Fibroblast of mammary gland (primary cell): ENCODE data around the gene WNK1.
A peak's percentile ranks its signal among the peaks of the same experiment; 100 is the strongest.

ENCODE experiments used
- DNase-seq: peaks from one replicate; pipeline ENCODE4 v3.0.0-alpha.2; 2010; ENCODE audit warnings: low read depth
- H3K4me3 ChIP-seq: 2 replicates; pipeline ENCODE4 v1.5.1; 2011; ENCODE audit warnings: low read depth, mild to moderate bottlenecking, low read length, moderate library complexity; ENCODE audit not compliant: control insufficient read depth
- TF ChIP-seq, protein P1 (sequence below): conservative IDR thresholded peaks from 2 replicates; pipeline ENCODE4 v1.5.1; 2011; ENCODE audit warnings: low read depth, low read length, inconsistent platforms; ENCODE audit not compliant: control insufficient read depth, insufficient read depth

The WNK1 gene

DNA sequence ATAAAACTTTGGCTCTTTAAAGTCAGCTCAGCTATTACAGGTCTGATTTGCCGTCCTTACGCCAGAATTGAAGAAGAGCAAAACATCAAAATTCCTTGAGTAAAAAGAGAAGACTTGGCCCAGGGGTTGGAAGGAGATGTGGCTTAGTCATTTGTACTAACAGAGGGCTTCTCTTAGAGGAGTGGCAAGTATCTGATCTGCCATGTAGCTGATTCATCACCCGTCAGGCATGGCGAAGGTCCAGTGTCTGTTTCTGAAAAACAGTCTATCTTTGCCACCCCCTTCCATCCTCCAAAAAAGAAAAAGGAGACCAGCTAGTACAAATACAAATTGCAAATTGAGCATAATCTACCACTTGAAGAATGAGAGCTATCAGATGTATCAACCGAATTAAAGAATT lies 105.2 kb downstream of the WNK1 start:
- DNase-seq: peak; percentile 91
- TF ChIP-seq, protein P1, sequence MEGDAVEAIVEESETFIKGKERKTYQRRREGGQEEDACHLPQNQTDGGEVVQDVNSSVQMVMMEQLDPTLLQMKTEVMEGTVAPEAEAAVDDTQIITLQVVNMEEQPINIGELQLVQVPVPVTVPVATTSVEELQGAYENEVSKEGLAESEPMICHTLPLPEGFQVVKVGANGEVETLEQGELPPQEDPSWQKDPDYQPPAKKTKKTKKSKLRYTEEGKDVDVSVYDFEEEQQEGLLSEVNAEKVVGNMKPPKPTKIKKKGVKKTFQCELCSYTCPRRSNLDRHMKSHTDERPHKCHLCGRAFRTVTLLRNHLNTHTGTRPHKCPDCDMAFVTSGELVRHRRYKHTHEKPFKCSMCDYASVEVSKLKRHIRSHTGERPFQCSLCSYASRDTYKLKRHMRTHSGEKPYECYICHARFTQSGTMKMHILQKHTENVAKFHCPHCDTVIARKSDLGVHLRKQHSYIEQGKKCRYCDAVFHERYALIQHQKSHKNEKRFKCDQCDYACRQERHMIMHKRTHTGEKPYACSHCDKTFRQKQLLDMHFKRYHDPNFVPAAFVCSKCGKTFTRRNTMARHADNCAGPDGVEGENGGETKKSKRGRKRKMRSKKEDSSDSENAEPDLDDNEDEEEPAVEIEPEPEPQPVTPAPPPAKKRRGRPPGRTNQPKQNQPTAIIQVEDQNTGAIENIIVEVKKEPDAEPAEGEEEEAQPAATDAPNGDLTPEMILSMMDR: no peak

DNA sequence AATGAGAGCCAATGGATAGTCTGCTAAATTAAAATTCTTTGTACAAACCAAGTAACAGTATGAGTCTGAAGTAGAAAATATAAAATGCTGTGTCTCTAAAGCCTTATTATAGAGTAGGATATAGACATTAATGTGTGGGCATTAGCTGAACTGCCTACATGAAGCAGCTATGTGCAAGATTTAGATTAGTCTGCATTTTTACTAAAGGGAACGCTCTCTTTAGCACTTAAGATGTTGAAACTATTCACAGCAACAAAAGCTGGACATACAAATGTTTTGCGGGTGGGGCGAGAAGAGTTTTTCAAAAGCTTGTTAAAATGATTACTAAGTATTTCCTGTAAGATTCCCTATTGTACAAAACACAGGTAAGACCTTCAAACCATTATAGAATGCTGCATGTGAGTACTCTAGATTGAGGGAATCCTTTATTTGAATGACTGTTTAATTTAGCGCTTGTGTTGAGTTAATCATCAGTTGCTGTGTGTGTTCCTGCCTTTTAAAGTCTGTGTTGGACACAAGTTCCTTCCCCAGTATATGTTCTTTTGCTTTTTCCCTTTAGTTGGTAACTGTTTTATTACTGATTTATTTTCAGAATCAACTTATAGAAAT lies 110.0 kb downstream of the WNK1 start:
- no peak overlapping the region for H3K4me3 ChIP-seq
- no peak for DNase-seq
- TF ChIP-seq, protein P1: no peak

More for the DNA sequence above, 105.2 kb downstream of the WNK1 start:
- H3K4me3 ChIP-seq: no peak overlapping the region

DNA sequence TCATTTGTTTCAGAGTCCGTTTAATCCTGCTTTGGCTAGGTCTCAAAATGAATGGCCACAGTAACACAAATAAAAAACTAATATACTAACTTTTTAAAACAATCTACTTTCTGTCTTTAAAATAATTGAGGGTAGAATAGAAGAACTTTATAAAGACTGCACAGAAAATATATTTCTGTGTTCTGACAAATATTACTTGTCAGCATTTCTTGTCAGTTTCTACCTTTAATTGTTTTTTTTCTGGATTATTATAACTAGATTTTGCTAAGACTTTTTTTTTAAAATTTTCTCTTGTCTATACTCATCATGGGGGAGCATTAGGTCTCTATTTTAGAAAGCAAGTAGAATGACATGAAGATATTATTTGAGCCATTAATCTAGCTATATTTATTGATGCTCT lies 110.9 kb downstream of the WNK1 start:
- TF ChIP-seq, protein P1: no peak
- no peak overlapping the region for H3K4me3 ChIP-seq
- DNase-seq: no peak

DNA sequence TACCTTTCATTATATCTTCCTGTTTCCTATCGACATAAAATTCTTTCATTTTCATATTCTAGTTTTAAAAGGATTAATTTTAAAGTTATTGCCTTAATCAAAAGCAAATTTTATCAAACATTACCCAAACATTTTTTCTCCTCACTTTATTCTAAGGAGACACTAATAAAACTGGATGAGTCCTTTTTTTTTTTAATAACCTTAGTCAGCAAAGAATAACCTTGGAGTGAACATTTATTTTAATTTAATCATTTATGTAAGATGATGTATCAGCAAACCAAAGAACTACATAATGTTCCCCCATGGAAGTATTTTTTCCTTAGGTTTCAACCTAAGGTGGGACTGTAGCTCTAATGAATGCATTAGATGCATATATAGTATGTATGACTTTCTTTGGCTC lies 113.2 kb downstream of the WNK1 start:
- H3K4me3 ChIP-seq: no peak overlapping the region
- DNase-seq: no peak
- TF ChIP-seq, protein P1: no peak

DNA sequence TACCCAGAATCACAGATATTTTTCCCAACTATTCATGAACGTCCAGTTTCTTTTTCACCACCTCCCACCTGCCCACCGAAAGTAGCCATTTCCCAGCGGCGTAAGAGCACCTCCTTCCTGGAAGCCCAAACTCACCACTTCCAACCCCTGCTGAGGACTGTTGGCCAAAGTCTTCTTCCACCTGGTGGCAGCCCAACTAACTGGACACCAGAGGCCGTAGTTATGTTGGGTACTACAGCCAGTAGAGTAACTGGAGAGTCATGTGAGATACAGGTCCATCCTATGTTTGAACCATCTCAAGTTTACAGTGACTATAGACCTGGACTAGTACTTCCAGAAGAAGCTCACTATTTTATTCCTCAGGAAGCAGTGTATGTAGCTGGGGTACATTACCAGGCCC lies 115.5 kb downstream of the WNK1 start:
- no peak for DNase-seq
- no peak overlapping the region for H3K4me3 ChIP-seq
- TF ChIP-seq, protein P1: no peak

DNA sequence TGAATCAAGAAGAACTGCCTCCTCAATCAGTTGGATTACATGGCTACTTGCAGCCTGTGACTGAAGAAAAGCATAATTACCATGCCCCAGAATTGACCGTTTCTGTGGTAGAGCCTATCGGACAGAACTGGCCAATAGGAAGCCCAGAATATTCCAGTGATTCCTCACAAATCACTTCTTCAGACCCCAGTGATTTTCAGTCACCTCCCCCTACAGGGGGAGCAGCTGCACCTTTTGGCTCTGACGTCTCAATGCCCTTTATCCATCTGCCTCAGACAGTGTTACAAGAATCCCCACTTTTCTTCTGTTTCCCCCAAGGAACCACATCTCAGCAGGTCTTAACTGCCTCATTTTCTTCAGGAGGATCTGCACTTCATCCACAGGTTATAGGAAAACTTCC lies 116.3 kb downstream of the WNK1 start:
- DNase-seq: no peak
- TF ChIP-seq, protein P1: peak; percentile 10

DNA sequence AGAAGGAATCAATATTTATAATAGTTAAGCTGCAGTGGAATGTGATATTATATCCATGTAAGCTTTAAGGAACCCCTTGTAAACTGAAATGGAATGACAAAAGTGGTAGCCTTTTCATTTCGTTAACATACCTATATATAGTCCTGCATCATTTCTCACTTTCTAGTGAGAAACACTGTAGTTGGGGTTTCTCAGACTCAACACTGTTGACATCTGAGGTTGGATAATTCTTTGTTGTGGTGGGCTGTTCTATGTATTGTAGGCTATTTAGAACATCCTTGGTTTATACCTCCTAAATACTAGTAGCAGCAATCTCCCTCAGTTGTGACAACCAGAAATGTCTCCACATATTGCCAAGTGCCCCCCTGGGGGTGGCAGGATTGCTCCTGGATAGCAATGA lies 118.0 kb downstream of the WNK1 start:
- no peak overlapping the region for H3K4me3 ChIP-seq
- TF ChIP-seq, protein P1: no peak
- DNase-seq: no peak

More for the DNA sequence above, 116.3 kb downstream of the WNK1 start:
- H3K4me3 ChIP-seq: no peak overlapping the region
